Uterus (tissue), 2 donors: ENCODE measurements around the gene SHB.

ENCODE experiments used
- CTCF ChIP-seq, 4 experiments: fragments of 200-600 bp in 2 of 4; fragments of 450-650 bp in 2 of 4; sonication (generic) in 2 of 4; IDR thresholded peaks; one replicate each; pipeline ENCODE4 v1.5.1; 2016 to 2019; ENCODE audit warnings: antibody characterized with exemption in 4 of 4, mild to moderate bottlenecking in 2 of 4, moderate library complexity in 1 of 4
- POLR2A ChIP-seq, 2 donors: fragments of 450-650 bp; IDR thresholded peaks; one replicate each; pipeline ENCODE4 v1.6.1; 2016; ENCODE audit warnings: antibody characterized with exemption in 2 of 2, mild to moderate bottlenecking in 1 of 2, moderate library complexity in 1 of 2

GRCh38 chr9:38085308-38085707 lies 16.3 kb upstream of the SHB start:
- TF ChIP-seq CTCF (IDR thresholded peaks at IDR 0.05) (no peak), POLR2A (IDR thresholded peaks at IDR 0.05) (no peak)
